GM12872 (cell line): ENCODE data around the gene PRKCB.

Experiments
- TF ChIP-seq, protein P1 (sequence below): IDR thresholded peaks from 3 replicates; pipeline ENCODE4 v1.5.1; 2011; ENCODE audit warnings: low read depth, mild to moderate bottlenecking, low read length, moderate library complexity; ENCODE audit not compliant: insufficient read depth

Gene PRKCB

DNA sequence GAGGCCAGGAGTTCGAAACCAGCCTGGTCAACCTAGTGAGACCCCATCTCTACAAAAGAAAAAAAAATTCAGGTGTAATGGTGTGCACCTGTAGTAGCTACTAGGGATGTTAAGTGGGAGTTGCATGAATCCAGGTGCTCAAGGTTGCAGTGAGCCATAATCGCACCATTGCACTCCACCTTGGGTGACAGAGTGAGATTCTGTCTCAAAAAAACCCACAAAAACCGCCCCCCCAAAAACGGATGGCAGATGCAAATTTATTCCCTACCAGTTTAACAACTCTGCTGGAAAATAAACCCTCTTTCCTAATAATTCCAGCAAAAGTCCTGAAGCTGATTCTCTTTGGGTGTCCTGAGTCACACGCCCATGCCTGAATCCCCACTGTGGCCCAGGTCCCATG lies 140.3 kb downstream of the PRKCB start:
- TF ChIP-seq, protein P1, sequence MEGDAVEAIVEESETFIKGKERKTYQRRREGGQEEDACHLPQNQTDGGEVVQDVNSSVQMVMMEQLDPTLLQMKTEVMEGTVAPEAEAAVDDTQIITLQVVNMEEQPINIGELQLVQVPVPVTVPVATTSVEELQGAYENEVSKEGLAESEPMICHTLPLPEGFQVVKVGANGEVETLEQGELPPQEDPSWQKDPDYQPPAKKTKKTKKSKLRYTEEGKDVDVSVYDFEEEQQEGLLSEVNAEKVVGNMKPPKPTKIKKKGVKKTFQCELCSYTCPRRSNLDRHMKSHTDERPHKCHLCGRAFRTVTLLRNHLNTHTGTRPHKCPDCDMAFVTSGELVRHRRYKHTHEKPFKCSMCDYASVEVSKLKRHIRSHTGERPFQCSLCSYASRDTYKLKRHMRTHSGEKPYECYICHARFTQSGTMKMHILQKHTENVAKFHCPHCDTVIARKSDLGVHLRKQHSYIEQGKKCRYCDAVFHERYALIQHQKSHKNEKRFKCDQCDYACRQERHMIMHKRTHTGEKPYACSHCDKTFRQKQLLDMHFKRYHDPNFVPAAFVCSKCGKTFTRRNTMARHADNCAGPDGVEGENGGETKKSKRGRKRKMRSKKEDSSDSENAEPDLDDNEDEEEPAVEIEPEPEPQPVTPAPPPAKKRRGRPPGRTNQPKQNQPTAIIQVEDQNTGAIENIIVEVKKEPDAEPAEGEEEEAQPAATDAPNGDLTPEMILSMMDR = no peak

DNA sequence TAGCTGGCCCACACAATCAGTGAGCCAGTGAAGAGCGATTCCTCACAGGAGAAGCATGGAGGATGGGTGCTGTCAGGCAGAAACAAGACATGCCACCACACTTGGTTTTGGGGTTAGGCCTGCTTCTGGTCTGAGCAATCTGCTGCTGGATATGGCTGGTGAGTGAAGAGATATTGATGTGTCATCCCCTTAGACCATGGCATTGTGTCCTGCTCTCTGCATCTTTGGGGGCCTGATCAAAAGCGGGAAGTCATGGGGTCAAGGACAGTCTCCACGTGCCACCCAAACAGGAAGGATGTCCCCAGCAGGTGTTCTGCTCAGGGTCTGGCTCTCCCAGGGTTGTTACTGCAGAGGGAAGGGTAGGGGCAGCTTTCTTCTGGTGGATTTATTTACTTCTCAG lies 140.7 kb downstream of the PRKCB start:
- TF ChIP-seq, protein P1 = no peak

DNA sequence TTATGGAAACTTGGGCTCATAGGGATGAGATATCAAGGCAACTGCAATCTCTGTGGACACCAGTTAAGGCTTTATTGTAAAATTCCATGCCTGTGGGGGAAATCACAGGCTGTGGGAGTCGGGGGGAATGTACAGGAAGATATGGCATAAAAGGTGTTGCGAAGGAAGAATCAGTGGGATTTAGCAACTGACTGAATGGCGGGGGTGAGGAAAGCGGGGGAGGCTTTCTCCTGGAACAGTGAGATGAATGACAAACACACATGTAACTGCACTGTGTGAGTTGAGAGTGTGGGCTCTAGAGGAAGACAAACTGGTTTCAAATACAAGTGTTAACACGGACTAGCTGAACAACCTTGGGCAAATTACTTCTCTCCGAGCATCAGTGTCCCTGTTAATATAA lies 143.7 kb downstream of the PRKCB start:
- TF ChIP-seq, protein P1 = no peak

DNA sequence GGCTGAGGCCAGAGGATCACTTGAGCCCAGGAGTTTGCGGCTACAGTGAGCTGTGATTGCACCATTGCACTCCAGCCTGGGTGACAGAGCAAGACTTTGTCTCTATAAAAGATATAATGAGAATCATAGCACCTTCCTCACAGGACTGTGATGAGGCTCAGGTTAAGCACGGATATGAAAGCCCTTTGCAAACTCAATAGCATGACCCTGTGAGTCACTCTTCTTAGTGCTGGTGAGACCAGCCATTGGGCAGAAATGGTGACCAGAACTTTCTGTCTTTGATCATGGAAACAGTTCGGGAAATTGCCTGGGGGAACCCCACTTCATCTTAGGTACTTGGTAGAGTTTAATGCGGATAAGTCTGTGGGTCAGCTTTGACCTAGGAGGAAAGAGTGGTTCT lies 144.2 kb downstream of the PRKCB start:
- TF ChIP-seq, protein P1 = no peak

DNA sequence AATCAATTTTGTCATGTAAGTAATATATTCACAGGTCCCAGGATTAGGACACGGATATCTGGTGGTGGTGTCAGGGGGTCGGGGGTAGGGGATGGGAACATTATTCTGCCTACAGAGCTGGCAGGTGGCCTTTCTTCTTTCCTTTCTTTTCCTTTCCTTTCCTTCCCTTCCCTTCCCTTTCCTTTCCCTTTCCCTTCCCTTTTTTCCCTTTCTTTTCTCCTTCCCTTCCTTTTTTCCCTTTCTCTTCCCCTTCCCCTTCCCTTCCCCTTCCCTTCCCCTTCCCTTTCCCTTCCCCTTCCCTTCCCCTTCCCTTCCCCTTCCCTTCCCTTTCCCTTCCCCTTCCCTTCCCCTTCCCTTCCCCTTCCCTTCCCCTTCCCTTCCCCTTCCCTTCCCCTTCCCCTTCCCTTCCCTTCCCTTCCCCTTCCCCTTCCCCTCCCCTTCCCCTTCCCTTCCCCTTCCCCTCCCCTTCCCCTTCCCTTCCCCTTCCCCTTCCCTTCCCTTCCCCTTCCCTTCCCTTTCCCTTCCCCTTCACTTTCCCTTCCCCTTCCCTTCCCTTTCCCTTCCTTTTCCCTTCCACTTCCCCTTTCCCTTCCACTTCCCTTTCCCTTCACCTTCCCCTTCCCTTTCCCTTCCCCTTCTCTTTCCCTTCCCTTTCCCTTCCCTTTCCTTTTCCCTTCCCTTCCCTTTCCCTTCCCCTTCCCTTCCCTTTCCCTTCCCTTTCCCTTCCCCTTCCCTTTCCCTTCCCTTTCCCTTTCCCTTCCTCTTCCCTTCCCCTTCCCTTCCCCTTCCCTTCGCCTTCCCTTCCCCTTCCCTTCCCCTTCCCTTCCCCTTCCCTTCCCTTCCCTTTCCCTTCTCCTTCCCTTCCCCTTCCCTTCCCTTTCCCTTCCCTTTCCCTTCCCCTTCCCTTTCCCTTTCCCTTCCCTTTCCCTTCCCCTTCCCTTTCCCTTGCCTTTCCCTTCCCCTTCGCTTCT lies 145.9 kb downstream of the PRKCB start:
- TF ChIP-seq, protein P1 = no peak

- TF ChIP-seq, protein P1 = no peak
Measured at GRCh38 chr16:23986455-23986854, 150.7 kb downstream of the PRKCB start.

- TF ChIP-seq, protein P1 = no peak
Measured at GRCh38 chr16:23987443-23987842, 151.7 kb downstream of the PRKCB start.
